NCI-H2171 treated with DMSO at 0.1 percent for 48 hours (cell line): Measurements from ENCODE around the gene FAF1.
A peak's percentile ranks its signal among the peaks of the same experiment; 100 is the strongest.
"Not testable (repeated sequence)": the region's sequence is repeated elsewhere in the genome, so short reads cannot be mapped to it uniquely, and the experiment has no call there.

Experiments used
- DNase-seq: peaks from one replicate; lab custom pipeline; 2025; lab: John Stamatoyannopoulos, UW

FAF1 gene

GRCh38 chr1:50559421-50559820 is 400.6 kb downstream of the FAF1 start:
- DNase-seq = peak; percentile 79

- no peak for DNase-seq
Observed at GRCh38 chr1:50553921-50554320, 406.1 kb downstream of the FAF1 start.

- DNase-seq = no peak
Observed at GRCh38 chr1:50548243-50548642, 411.8 kb downstream of the FAF1 start.

GRCh38 chr1:50542362-50542761 is 417.7 kb downstream of the FAF1 start:
- no peak for DNase-seq

- DNase-seq = no peak
Observed at GRCh38 chr1:50538476-50538875, 421.6 kb downstream of the FAF1 start.

- DNase-seq = no peak
Observed at GRCh38 chr1:50531601-50532000, 428.5 kb downstream of the FAF1 start.

- no peak for DNase-seq
Observed at GRCh38 chr1:50531027-50531426, 429.0 kb downstream of the FAF1 start.

GRCh38 chr1:50529510-50529909 is 430.6 kb downstream of the FAF1 start:
- no peak for DNase-seq

GRCh38 chr1:50527987-50528320 is 432.1 kb downstream of the FAF1 start:
- DNase-seq = not testable (repeated sequence)

- no peak for DNase-seq
Observed at GRCh38 chr1:50527249-50527986, 432.6 kb downstream of the FAF1 start.

- DNase-seq = no peak
Observed at GRCh38 chr1:50526431-50526830, 433.6 kb downstream of the FAF1 start.

- DNase-seq = no peak
Observed at GRCh38 chr1:50523548-50523947, 436.5 kb downstream of the FAF1 start.

GRCh38 chr1:50522691-50523342 is 437.2 kb downstream of the FAF1 start:
- DNase-seq = no peak

GRCh38 chr1:50521703-50522102 is 438.4 kb downstream of the FAF1 start:
- DNase-seq = no peak

- no peak for DNase-seq
Observed at GRCh38 chr1:50517488-50517887, 442.6 kb downstream of the FAF1 start.

GRCh38 chr1:50516056-50516455 is 444.0 kb downstream of the FAF1 start:
- DNase-seq = no peak

- DNase-seq = no peak
Observed at GRCh38 chr1:50508040-50508586, 452.0 kb downstream of the FAF1 start.

- DNase-seq = no peak
Observed at GRCh38 chr1:50505427-50505826, 454.6 kb downstream of the FAF1 start.

- DNase-seq = no peak
Observed at GRCh38 chr1:50503515-50503914, 456.6 kb downstream of the FAF1 start.

- DNase-seq = no peak
Observed at GRCh38 chr1:50502147-50502546, 457.9 kb downstream of the FAF1 start.

- DNase-seq = no peak
Observed at GRCh38 chr1:50497007-50497406, 463.1 kb downstream of the FAF1 start.

GRCh38 chr1:50493710-50494109 is 466.4 kb downstream of the FAF1 start:
- DNase-seq = no peak

- no peak for DNase-seq
Observed at GRCh38 chr1:50492142-50492541, 467.9 kb downstream of the FAF1 start.

GRCh38 chr1:50491142-50491541 is 468.9 kb downstream of the FAF1 start:
- DNase-seq = no peak
